Endothelial cell of umbilical vein (primary cell): ENCODE measurements around the gene CHRNA9. TPM values are rescaled to one million over a fixed set of nuclear protein-coding genes. Genes with fewer than 3 reads are reported as not detected.

Experiments used
- BruUV-seq: library from RNA; stranded (reverse); fragments of 400-500 nt; replicated peaks from 2 replicates; lab custom pipeline; 2021; lab: Mats Ljungman, UMichigan
- CTCF ChIA-PET: fragments of 300-600, 350-600 bp; sonication (Branson Sonifier 250); formaldehyde crosslinking; loops from one replicate; lab custom pipeline; 2021; ENCODE audit warnings: antibody characterized with exemption, inconsistent platforms; lab: Charles Lee
- POLR2A ChIA-PET: fragments of 300-600, 350-600 bp; sonication (Branson Sonifier 250); formaldehyde crosslinking; loops from one replicate; lab custom pipeline; 2021; ENCODE audit warnings: antibody characterized with exemption, inconsistent platforms; lab: Charles Lee
- DNase-seq: peaks from one replicate; pipeline ENCODE4 v3.0.0-alpha.2; 2011; ENCODE audit warnings: low read depth, low spot score
- FAIRE-seq: peaks from 2 replicates; lab custom pipeline; 2011; peaks lifted over from hg19 to GRCh38; lab: Jason Lieb, UNC
- H2AFZ ChIP-seq: 2 replicates; pipeline ENCODE4 v1.6.0; 2012; ENCODE audit warnings: low read depth, low read length, control low read depth, inconsistent platforms
- H3K27ac ChIP-seq: 2 replicates; pipeline ENCODE4 v1.5.1; 2011; ENCODE audit warnings: low read depth, mild to moderate bottlenecking, control low read depth, low read length, moderate library complexity; ENCODE audit not compliant: insufficient read depth
- H3K27me3 ChIP-seq, 2 experiments: 2 replicates each; pipeline versions ENCODE4 v1.6.0 to v1.6.1; 2011; ENCODE audit warnings: low read length in 2 of 2, mixed read lengths in 1 of 2; ENCODE audit not compliant: control insufficient read depth in 2 of 2, insufficient read depth in 2 of 2
- H3K36me3 ChIP-seq, 2 experiments: 2 replicates in 1 of 2; 3 replicates in 1 of 2; pipeline ENCODE4 v1.5.1; 2011; ENCODE audit warnings: low read length in 2 of 2, mild to moderate bottlenecking in 1 of 2, moderate library complexity in 1 of 2; ENCODE audit not compliant: control insufficient read depth in 2 of 2, insufficient read depth in 2 of 2; ENCODE audit errors: extremely low read depth in 1 of 2
- H3K4me1 ChIP-seq: 3 replicates; pipeline ENCODE4 v1.5.1; 2011; ENCODE audit warnings: mild to moderate bottlenecking, low read length; ENCODE audit not compliant: control insufficient read depth, insufficient read depth; ENCODE audit errors: extremely low read depth
- H3K4me2 ChIP-seq: 2 replicates; pipeline ENCODE4 v1.6.1; 2011; ENCODE audit warnings: low read length, control low read depth, mixed read lengths; ENCODE audit not compliant: insufficient read depth
- H3K4me3 ChIP-seq, 3 experiments: fragments of 200-600 bp in 1 of 3; sonication (generic), shearing (Covaris generic) in 1 of 3; replicated peaks in 1 of 3; 2 replicates each; pipeline ENCODE4 v1.5.1; 2011 to 2016; ENCODE audit warnings: control low read depth in 3 of 3, low read length in 3 of 3, mild to moderate bottlenecking in 2 of 3, inconsistent platforms in 1 of 3, low read depth in 1 of 3, moderate library complexity in 1 of 3; ENCODE audit not compliant: insufficient read depth in 1 of 3
- H3K79me2 ChIP-seq: 2 replicates; pipeline ENCODE4 v1.6.0; 2012; ENCODE audit warnings: low read length, inconsistent platforms; ENCODE audit not compliant: control insufficient read depth, insufficient read depth
- H3K9ac ChIP-seq: replicated peaks from 2 replicates; pipeline ENCODE3; 2011; ENCODE audit warnings: low read length, control low read depth; ENCODE audit not compliant: insufficient read depth; ENCODE audit errors: extremely low read depth
- H3K9me1 ChIP-seq: replicated peaks from 3 replicates; pipeline ENCODE4 v1.6.0; 2011; ENCODE audit warnings: mild to moderate bottlenecking, low read length; ENCODE audit not compliant: control insufficient read depth, insufficient read depth; ENCODE audit errors: extremely low read depth
- H3K9me3 ChIP-seq: replicated peaks from 2 replicates; pipeline ENCODE4 v1.5.1; 2012; ENCODE audit warnings: low read length, inconsistent platforms; ENCODE audit not compliant: control insufficient read depth, insufficient read depth
- H4K20me1 ChIP-seq: replicated peaks from 2 replicates; pipeline ENCODE3; 2011; ENCODE audit warnings: mild to moderate bottlenecking, low read length; ENCODE audit not compliant: control insufficient read depth, insufficient read depth; ENCODE audit errors: extremely low read depth
- CTCF ChIP-seq, 2 donors: IDR thresholded peaks; 1 replicate in 1 of 2; 2 replicates in 1 of 2; pipeline ENCODE4 v1.5.1; 2011; ENCODE audit warnings: low read length in 2 of 2, mild to moderate bottlenecking in 2 of 2, moderate library complexity in 2 of 2, control low read depth in 1 of 2, inconsistent platforms in 1 of 2, low read depth in 1 of 2; ENCODE audit not compliant: insufficient read depth in 1 of 2; ENCODE audit errors: extremely low read depth in 1 of 2
- EZH2 ChIP-seq: IDR thresholded peaks from 2 replicates; pipeline ENCODE4 v1.6.1; 2012; ENCODE audit warnings: borderline replicate concordance, low read depth, mild to moderate bottlenecking, moderate library complexity, low read length, inconsistent platforms; ENCODE audit not compliant: severe bottlenecking
- FOS ChIP-seq: IDR thresholded peaks from 2 replicates; pipeline ENCODE4 v1.6.1; 2011; ENCODE audit warnings: mild to moderate bottlenecking, low read length, moderate library complexity, borderline replicate concordance; ENCODE audit not compliant: insufficient read depth
- GATA2 ChIP-seq: IDR thresholded peaks from 2 replicates; pipeline ENCODE4 v1.7.0; 2011; ENCODE audit warnings: low read depth, mild to moderate bottlenecking, moderate library complexity, mixed read lengths, low read length; ENCODE audit not compliant: insufficient read length, insufficient read depth
- JUN ChIP-seq: IDR thresholded peaks from 2 replicates; pipeline ENCODE4 v1.6.1; 2011; ENCODE audit warnings: borderline replicate concordance, low read depth; ENCODE audit not compliant: insufficient read length, insufficient read depth
- MAX ChIP-seq: IDR thresholded peaks from 2 replicates; pipeline ENCODE4 v1.6.1; 2011; ENCODE audit not compliant: insufficient read depth, insufficient read length
- MYC ChIP-seq: IDR thresholded peaks from one replicate; pipeline ENCODE4 v1.6.1; 2011; ENCODE audit warnings: mild to moderate bottlenecking, low read depth, low read length
- POLR2A ChIP-seq: IDR thresholded peaks from 2 replicates; pipeline ENCODE4 v1.6.1; 2012; ENCODE audit warnings: low read depth, mild to moderate bottlenecking, control low read depth, low read length
- POLR2AphosphoS5 ChIP-seq: IDR thresholded peaks from 2 replicates; pipeline ENCODE4 v1.6.1; 2012; ENCODE audit warnings: low read depth, mild to moderate bottlenecking, control low read depth, low read length, moderate library complexity; ENCODE audit not compliant: insufficient read depth
- dilution Hi-C: fragments of 300-500 bp; cut with MboI; formaldehyde crosslinking; loops from one replicate; pipeline ENCODE4 v1.15.0; 2019; ENCODE audit warnings: low sequenced_read_pairs; ENCODE audit not compliant: extremely low pct_ligation_motif_present
- intact Hi-C: fragments of 100-400 bp; cut with micrococcal nuclease; formaldehyde crosslinking; loops from one replicate; pipeline ENCODE4 v1.10.0; 2022
- polyA plus RNA-seq, 4 experiments: library from polyadenylated mRNA; depleted of rRNA in 3 of 4; stranded (reverse) in 3 of 4; unstranded in 1 of 4; fragments of >200 nt; gene quantifications; 2 replicates each; pipeline versions ENCODE4 v1.2.1 to v1.2.3, GENCODE V29; 2011 to 2012; ENCODE audit warnings: missing spikeins in 1 of 4
- total RNA-seq: library from RNA; stranded (reverse); gene quantifications from 2 replicates; pipeline ENCODE4 v1.2.3, GENCODE V29; 2021

CHRNA9 gene
- total and polyA plus RNA-seq, 2 donors (not counting 3 experiments of a cell fraction or from before 2014, with no cell fraction given) = not detected

- dilution Hi-C loops = no loop called here
- FAIRE-seq = no peak
- ChIA-PET CTCF (no interaction called here), POLR2A (no interaction called here)
- Histone ChIP-seq H2AFZ (no peak overlapping the region), H3K9me1 (no peaks in the 10 kb centered on the region), H3K4me2 (no peak overlapping the region), H3K36me3 (no peaks in the 10 kb centered on the region), H3K4me3 (no peak overlapping the region), H3K9ac (no peak overlapping the region), H3K4me1 (no peaks in the 10 kb centered on the region), H3K9me3 (no peaks in the 10 kb centered on the region), H4K20me1 (no peaks in the 10 kb centered on the region), H3K27ac (no peak overlapping the region), H3K27me3 (peaks cover 0 to under 1% of the 10 kb centered on the region in 2 experiments), H3K79me2 (no peaks in the 10 kb centered on the region)
- TF ChIP-seq POLR2AphosphoS5 (no peak), CTCF (IDR thresholded peaks at IDR 0.05; ENCODE audit: extremely low read depth in 1 of 2, insufficient read depth in 1 of 2, low read depth in 1 of 2, low read length in 2 of 2) (no peak), EZH2 (no peak), MAX (no peak), JUN (no peak), POLR2A (no peak), MYC (no peak), FOS (no peak), GATA2 (no peak)
- no peak for DNase-seq
- intact Hi-C loops = no loop called here
- BruUV-seq = no TSS peak
These were observed 37.5 kb downstream of the CHRNA9 start for GRCh38 chr4:40372651-40373050.
